Measurements from ENCODE around the gene POLR1A. TPM values are rescaled to one million over a fixed set of nuclear protein-coding genes. Genes with fewer than 3 reads are reported as not detected.

The POLR1A gene
- total RNA-seq, 4 donors from 2014 or later, result 11.8 to 20.2 (median 16.2) TPM

DNA sequence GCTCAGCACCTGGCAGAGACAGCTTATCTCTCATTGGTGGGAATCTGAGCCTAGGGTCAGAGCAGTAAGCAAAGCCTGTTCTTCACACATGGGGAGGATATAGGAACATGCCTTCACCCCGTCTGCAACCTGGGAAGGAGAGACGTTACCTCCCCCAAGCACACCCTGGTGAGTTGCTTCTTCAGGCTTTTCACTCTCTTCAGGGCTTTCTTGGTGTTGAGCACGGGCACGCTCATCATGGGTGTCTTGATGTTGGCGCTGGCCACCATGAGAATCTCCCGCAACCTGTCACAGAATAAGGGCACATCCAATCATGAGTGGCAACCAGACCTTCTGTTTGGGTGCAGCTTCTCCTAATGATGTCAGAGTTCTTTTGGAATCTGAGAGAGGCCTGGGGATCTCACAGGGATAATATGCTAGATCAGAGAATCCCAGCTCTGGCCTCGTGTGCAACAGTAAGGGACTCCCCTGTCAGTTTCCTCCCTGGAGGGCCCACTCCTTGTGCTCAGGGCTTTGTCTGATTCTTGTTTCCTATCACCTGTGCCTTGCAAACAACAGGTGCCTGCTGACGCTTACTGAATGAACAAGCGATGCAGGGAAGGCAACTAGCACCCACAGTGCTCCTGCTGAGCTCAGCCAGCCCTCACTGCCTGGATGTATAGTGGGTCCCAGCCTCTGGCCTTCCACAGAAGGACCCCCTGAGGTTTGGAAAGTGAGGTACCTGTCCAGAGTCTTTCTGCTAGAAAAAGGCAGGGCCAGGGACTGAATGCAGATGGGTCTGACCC is 66.3 kb downstream of the POLR1A start:
- Histone ChIP-seq H3K27ac (peak overlapping the region in 2 of 4 donors; percentile 89 to 91), H3K9me3 (no peaks in the 10 kb centered on the region), H3K4me1 (peaks cover 28 to 52% (median 38%) of the 10 kb centered on the region in 3 donors), H3K27me3 (no peaks in the 10 kb centered on the region), H3K36me3 (peaks cover 17 to 87% (median 34%) of the 10 kb centered on the region in 3 donors), H3K4me3 (no peak overlapping the region)
- no peak for DNase-seq
- intact Hi-C loops (cut with DNase I), result no loop called here
- 98 to 100% methylated on average over 5 to 7 of the region's 9 CpGs for WGBS, 2 donors
- TF ChIP-seq POLR2A (IDR thresholded peaks at IDR 0.05) (no peak), CTCF (IDR thresholded peaks at IDR 0.05) (no peak)

DNA sequence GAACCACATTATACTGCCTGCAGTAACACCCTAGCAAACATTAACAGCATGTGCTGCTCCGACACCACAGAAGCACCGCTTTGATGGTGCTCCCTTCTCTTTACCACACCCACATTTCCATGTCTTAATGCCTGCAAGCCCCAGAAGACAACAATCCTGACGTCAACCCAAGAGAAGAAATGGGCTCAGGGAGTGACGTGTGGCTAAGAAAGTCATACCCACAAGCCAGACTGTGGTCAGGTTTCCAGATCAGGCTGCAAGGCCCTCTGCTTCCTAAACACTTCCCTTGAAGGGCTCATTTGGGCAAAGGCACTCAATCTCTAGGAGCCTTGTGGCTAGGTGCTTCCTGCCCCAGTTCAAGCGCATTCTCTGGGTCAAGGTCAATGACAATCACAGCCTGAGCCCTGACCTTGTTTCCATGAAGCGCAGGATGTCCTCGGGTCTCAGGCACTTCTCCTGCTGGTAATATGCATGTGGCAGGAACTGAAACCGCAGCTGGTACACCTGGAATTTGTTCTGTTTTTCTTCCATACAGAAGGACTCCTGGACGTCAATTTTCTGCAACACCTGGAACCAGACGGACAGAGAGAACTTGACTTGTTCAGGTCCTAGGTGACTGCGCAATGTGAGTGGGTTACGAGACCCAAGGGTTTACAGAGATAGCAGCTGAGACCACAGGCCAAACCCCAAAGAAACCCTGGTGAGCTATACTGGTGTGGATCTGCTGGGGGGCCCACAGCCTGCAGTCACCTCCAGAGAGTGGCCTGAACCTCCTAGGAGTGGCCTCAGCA is 67.2 kb downstream of the POLR1A start:
- TF ChIP-seq POLR2A (IDR thresholded peaks at IDR 0.05) (no peak), CTCF (IDR thresholded peaks at IDR 0.05) (no peak)
- Histone ChIP-seq H3K4me1 (peaks cover 28 to 57% (median 38%) of the 10 kb centered on the region in 3 donors), H3K36me3 (peaks cover 14 to 87% (median 37%) of the 10 kb centered on the region in 3 donors), H3K4me3 (no peak overlapping the region), H3K27me3 (no peaks in the 10 kb centered on the region), H3K9me3 (no peaks in the 10 kb centered on the region), H3K27ac (peak overlapping the region; percentile 65 to 91 (median 86))
- intact Hi-C loops (cut with DNase I), result no loop called here
- WGBS, 2 donors, result 55 to 67% methylated on average over 5 to 9 of the region's 12 CpGs
- DNase-seq, result no peak

GRCh38 chr2:86037795-86038192 is 67.9 kb downstream of the POLR1A start:
- H3K9me3 ChIP-seq, result no peaks in the 10 kb centered on the region
- H3K27ac ChIP-seq, result peak overlapping the region; percentile 65 to 91 (median 86)
- no peak overlapping the region for H3K4me3 ChIP-seq
- no peak for TF ChIP-seq CTCF (IDR thresholded peaks at IDR 0.05)
- TF ChIP-seq POLR2A (IDR thresholded peaks at IDR 0.05), result no peak
- H3K4me1 ChIP-seq, result peaks cover 28 to 57% (median 38%) of the 10 kb centered on the region in 3 donors
- peaks cover 8 to 87% (median 41%) of the 10 kb centered on the region in 3 donors for H3K36me3 ChIP-seq
- H3K27me3 ChIP-seq, result no peaks in the 10 kb centered on the region
- WGBS, 2 donors, result 53 to 70% methylated on average over 7 of the region's 7 CpGs
- DNase-seq, result no peak
- intact Hi-C loops (cut with DNase I), result no loop called here

DNA sequence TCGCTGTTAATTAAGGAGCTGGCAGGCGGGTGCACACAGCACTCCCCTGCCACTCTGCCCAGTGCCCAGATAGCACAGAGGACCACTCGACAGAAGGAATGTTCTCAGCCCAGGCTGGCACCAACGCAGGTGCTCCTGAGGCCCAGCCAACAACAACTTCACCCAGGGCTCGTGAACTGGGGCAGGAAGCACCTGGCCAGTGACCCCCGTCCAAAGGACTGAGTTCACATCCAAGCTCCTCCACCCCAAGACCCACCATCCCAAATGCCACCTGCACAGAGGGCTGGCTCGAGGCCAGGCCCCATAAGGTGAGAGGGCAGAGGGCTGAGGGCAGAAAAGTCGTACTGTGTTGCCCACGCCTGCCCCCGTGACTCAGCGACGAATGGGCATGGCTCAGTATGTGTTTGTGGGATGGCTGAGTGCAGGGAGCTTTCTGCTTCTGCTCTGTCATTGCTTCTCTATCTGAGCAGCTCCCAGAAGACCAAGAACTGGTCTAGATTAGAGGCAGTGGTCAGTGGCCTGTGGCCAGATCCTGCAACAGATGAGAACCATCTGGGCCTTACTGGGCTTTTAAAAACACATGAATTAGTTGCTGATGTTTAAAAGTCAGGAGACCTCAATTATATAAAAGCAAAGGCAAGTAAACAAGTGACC is 68.4 kb downstream of the POLR1A start:
- Histone ChIP-seq H3K9me3 (no peaks in the 10 kb centered on the region), H3K36me3 (peaks cover 4 to 87% (median 40%) of the 10 kb centered on the region in 3 donors), H3K27me3 (no peaks in the 10 kb centered on the region), H3K27ac (peak overlapping the region; percentile 65 to 91 (median 86)), H3K4me3 (no peak overlapping the region), H3K4me1 (peaks cover 28 to 57% (median 38%) of the 10 kb centered on the region in 3 donors)
- no peak for DNase-seq
- TF ChIP-seq POLR2A (IDR thresholded peaks at IDR 0.05) (no peak), CTCF (IDR thresholded peaks at IDR 0.05) (peak in 1 of 6 experiments; percentile 2)
- WGBS, 2 donors, result 40 to 67% methylated on average over 1 to 9 of the region's 12 CpGs
- intact Hi-C loops (cut with DNase I), result no loop called here
